Trophoblast cell (in vitro differentiated cells and primary cell): ENCODE measurements around the gene FAM227B.

Source experiments
- DNase-seq, 2 donors: peaks; one replicate each; pipeline ENCODE4 v3.0.0-alpha.2; 2016
- H2AFZ ChIP-seq: 2 replicates; pipeline ENCODE4 v1.6.1; 2013; ENCODE audit warnings: low read length, moderate library complexity, mild to moderate bottlenecking; ENCODE audit not compliant: insufficient read depth, poor library complexity
- H2AK5ac ChIP-seq: 2 replicates; pipeline ENCODE4 v1.6.1; 2013; ENCODE audit warnings: mild to moderate bottlenecking, low read length
- H2BK120ac ChIP-seq: 2 replicates; pipeline ENCODE4 v1.6.1; 2013; ENCODE audit warnings: low read length, mild to moderate bottlenecking, moderate library complexity; ENCODE audit not compliant: insufficient read depth, poor library complexity
- H2BK12ac ChIP-seq: 2 replicates; pipeline ENCODE4 v1.6.1; 2013; ENCODE audit warnings: mild to moderate bottlenecking, low read length, moderate library complexity
- H2BK5ac ChIP-seq: 2 replicates; pipeline ENCODE4 v1.6.1; 2013; ENCODE audit warnings: low read length, low read depth, moderate library complexity, mild to moderate bottlenecking; ENCODE audit not compliant: poor library complexity
- H3K14ac ChIP-seq: 2 replicates; pipeline ENCODE4 v1.6.1; 2013; ENCODE audit warnings: mild to moderate bottlenecking, low read length
- H3K18ac ChIP-seq: 2 replicates; pipeline ENCODE4 v1.6.1; 2013; ENCODE audit warnings: mild to moderate bottlenecking, low read length
- H3K23ac ChIP-seq: 2 replicates; pipeline ENCODE4 v1.6.1; 2013; ENCODE audit warnings: low read length
- H3K27ac ChIP-seq: 2 replicates; pipeline ENCODE4 v1.5.1; 2013; ENCODE audit warnings: low read depth, mild to moderate bottlenecking, inconsistent platforms, low read length, moderate library complexity
- H3K27me3 ChIP-seq: 2 replicates; pipeline ENCODE4 v1.6.1; 2013; ENCODE audit warnings: inconsistent platforms, mild to moderate bottlenecking, low read length, moderate library complexity; ENCODE audit not compliant: insufficient read depth
- H3K36me3 ChIP-seq, 2 experiments: 1 replicate in 1 of 2; 2 replicates in 1 of 2; pipeline ENCODE4 v1.6.1; 2013; ENCODE audit warnings: low read length in 2 of 2, mild to moderate bottlenecking in 2 of 2, moderate library complexity in 1 of 2; ENCODE audit not compliant: insufficient read depth in 2 of 2, control insufficient read depth in 1 of 2
- H3K4ac ChIP-seq: 2 replicates; pipeline ENCODE4 v1.6.1; 2013; ENCODE audit warnings: low read depth, mild to moderate bottlenecking, low read length, moderate library complexity
- H3K4me1 ChIP-seq, 2 experiments: 1 replicate in 1 of 2; 2 replicates in 1 of 2; pipeline ENCODE4 v1.6.1; 2013; ENCODE audit warnings: low read length in 2 of 2, mild to moderate bottlenecking in 2 of 2, moderate library complexity in 1 of 2; ENCODE audit not compliant: insufficient read depth in 2 of 2, control insufficient read depth in 1 of 2
- H3K4me2 ChIP-seq: 2 replicates; pipeline ENCODE4 v1.6.1; 2013; ENCODE audit warnings: inconsistent platforms, mild to moderate bottlenecking, low read length, moderate library complexity
- H3K4me3 ChIP-seq: 2 replicates; pipeline ENCODE4 v1.5.1; 2013; ENCODE audit warnings: mild to moderate bottlenecking, low read depth, low read length, inconsistent platforms
- H3K79me1 ChIP-seq: one replicate; pipeline ENCODE4 v1.6.1; 2013; ENCODE audit warnings: low read length
- H3K79me2 ChIP-seq: 2 replicates; pipeline ENCODE4 v1.6.1; 2013; ENCODE audit warnings: low read length, mild to moderate bottlenecking; ENCODE audit not compliant: control insufficient read depth, insufficient read depth, poor library complexity
- H3K9ac ChIP-seq: 2 replicates; pipeline ENCODE4 v1.6.1; 2013; ENCODE audit warnings: mild to moderate bottlenecking, low read length
- H3K9me3 ChIP-seq: 2 replicates; pipeline ENCODE4 v1.6.1; 2013; ENCODE audit warnings: low read depth, mild to moderate bottlenecking, control low read depth, inconsistent platforms, low read length; ENCODE audit not compliant: insufficient read depth
- H4K12ac ChIP-seq: 2 replicates; pipeline ENCODE4 v1.6.1; 2013; ENCODE audit warnings: low read depth, mild to moderate bottlenecking, low read length, moderate library complexity
- H4K8ac ChIP-seq: 2 replicates; pipeline ENCODE4 v1.6.1; 2013; ENCODE audit warnings: low read depth, mild to moderate bottlenecking, low read length, moderate library complexity
- H4K91ac ChIP-seq: one replicate; pipeline ENCODE4 v1.6.1; 2013; ENCODE audit warnings: low read depth, mild to moderate bottlenecking, low read length, moderate library complexity
- WGBS: extraction: QIAGEN DNeasy Blood & Tissue Kit; methylation state at CpG from one replicate; pipeline ENCODE4 v1.1.7; 2013; ENCODE audit warnings: missing lambda C conversion rate; ENCODE audit not compliant: insufficient read length, insufficient coverage; ENCODE audit errors: extremely low coverage; 5-methylcytosine and 5-hydroxymethylcytosine counted together

The FAM227B gene

DNA sequence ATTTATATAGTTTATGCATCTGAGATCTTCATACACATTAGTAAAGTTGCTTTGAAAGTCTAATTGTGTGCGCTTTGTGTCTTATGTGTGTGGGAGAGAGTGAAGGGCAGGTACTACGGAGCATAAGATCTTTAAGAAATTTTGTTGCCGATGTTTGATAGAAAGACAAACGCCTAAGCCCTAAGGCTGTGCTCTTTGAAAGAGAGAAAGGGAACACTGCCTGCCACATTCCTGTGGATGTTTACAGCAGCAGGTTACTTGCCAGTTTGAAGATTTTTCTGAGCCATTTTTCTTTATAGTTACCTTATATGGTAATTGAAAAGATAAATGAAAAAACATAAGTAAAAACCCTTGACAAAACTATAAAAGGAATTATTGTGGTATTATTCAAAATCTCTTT lies 17.2 kb upstream of the FAM227B start:
- H4K8ac ChIP-seq, result no peak overlapping the region
- no peak overlapping the region for H2BK120ac ChIP-seq
- no peak overlapping the region for H3K27ac ChIP-seq
- no peak overlapping the region for H3K4ac ChIP-seq
- no peaks in the 10 kb centered on the region for H3K79me2 ChIP-seq
- no peak overlapping the region for H3K4me3 ChIP-seq
- H3K36me3 ChIP-seq, result peaks cover 4 to 9% of the 10 kb centered on the region in 2 experiments
- H3K27me3 ChIP-seq, result no peaks in the 10 kb centered on the region
- no peaks in the 10 kb centered on the region for H3K79me1 ChIP-seq
- no CpG with 5 or more reads among the region's 4 CpGs for WGBS
- H3K14ac ChIP-seq, result no peak overlapping the region
- H2BK5ac ChIP-seq, result no peak overlapping the region
- DNase-seq, result no peak
- H3K4me2 ChIP-seq, result peak overlapping the region; percentile 34
- no peak overlapping the region for H2BK12ac ChIP-seq
- H3K9ac ChIP-seq, result no peak overlapping the region
- no peak overlapping the region for H3K18ac ChIP-seq
- H4K12ac ChIP-seq, result no peak overlapping the region
- no peaks in the 10 kb centered on the region for H3K9me3 ChIP-seq
- no peak overlapping the region for H4K91ac ChIP-seq
- no peak overlapping the region for H3K23ac ChIP-seq
- no peak overlapping the region for H2AFZ ChIP-seq
- H3K4me1 ChIP-seq, result no peaks in the 10 kb centered on the region
- no peak overlapping the region for H2AK5ac ChIP-seq

DNA sequence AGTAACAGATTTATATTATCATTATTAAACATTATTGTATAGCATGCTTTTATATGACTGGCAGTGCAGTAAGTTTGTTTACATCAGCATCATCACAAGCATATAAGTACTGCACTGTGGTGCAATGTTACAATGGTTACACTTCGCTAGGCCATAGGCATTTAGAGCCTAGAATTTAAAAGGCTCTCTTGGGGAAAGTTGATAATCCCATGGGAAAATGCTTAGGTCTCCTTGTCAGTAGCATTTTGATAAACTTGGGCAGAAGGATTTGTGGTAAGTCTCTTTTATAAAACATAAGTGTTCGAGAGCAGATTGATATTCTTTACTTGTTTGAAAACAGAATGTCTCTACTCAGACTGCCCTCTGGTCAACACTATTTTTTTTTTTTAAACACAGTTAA lies 7.8 kb upstream of the FAM227B start:
- H2AK5ac ChIP-seq, result no peak overlapping the region
- DNase-seq, result no peak

DNA sequence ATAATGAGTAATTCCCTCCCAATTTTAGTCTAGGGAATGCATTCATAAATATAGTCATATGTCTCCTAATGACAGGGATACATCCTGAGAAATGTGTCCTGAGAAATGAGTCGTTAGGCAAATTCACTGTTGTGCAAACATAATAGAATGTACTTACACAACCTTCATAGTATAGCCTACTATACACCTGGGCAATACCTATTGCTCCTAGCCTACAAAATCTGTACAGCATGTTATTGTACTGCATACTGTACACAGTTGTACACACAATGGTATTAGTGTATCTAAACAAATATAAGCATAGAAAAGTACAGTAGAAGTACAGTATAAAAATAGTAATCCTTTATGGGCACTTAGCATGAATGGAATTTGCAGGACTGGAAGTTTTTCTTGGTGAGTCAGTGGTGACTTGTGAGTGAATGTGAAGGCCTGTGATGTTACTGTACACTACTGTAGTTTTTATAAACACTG lies 6.8 kb upstream of the FAM227B start:
- H3K36me3 ChIP-seq, result peaks cover 2 to 4% of the 10 kb centered on the region in 2 experiments
- no peaks in the 10 kb centered on the region for H3K4me1 ChIP-seq
- H2BK5ac ChIP-seq, result no peak overlapping the region
- DNase-seq, result peak; percentile 38 to 76
- H3K4me2 ChIP-seq, result no peak overlapping the region
- H3K4me3 ChIP-seq, result no peak overlapping the region
- H3K23ac ChIP-seq, result no peak overlapping the region
- H2BK120ac ChIP-seq, result no peak overlapping the region
- peak overlapping the region; percentile 62 for H3K27ac ChIP-seq
- H2AK5ac ChIP-seq, result no peak overlapping the region
- no peak overlapping the region for H3K4ac ChIP-seq
- no peak overlapping the region for H2BK12ac ChIP-seq
- no peak overlapping the region for H2AFZ ChIP-seq
- H3K9me3 ChIP-seq, result peaks cover 1% of the 10 kb centered on the region
- no peak overlapping the region for H3K14ac ChIP-seq
- WGBS, result no CpG with 5 or more reads among the region's 1 CpG
- no peak overlapping the region for H3K18ac ChIP-seq
- H3K79me2 ChIP-seq, result no peaks in the 10 kb centered on the region
- H3K27me3 ChIP-seq, result no peaks in the 10 kb centered on the region
- no peaks in the 10 kb centered on the region for H3K79me1 ChIP-seq
- H4K91ac ChIP-seq, result no peak overlapping the region
- H4K12ac ChIP-seq, result no peak overlapping the region
- no peak overlapping the region for H4K8ac ChIP-seq
- H3K9ac ChIP-seq, result no peak overlapping the region

More for the DNA sequence above, 7.8 kb upstream of the FAM227B start:
- H3K4me1 ChIP-seq, result no peaks in the 10 kb centered on the region
- no peak overlapping the region for H3K14ac ChIP-seq
- no peaks in the 10 kb centered on the region for H3K79me2 ChIP-seq
- no peak overlapping the region for H3K9ac ChIP-seq
- no peak overlapping the region for H3K23ac ChIP-seq
- peaks cover 4% of the 10 kb centered on the region in 2 experiments for H3K36me3 ChIP-seq
- H2BK120ac ChIP-seq, result no peak overlapping the region
- no peak overlapping the region for H4K91ac ChIP-seq
- no peak overlapping the region for H2BK5ac ChIP-seq
- H2AFZ ChIP-seq, result no peak overlapping the region
- H3K9me3 ChIP-seq, result peaks cover 1% of the 10 kb centered on the region
- no peak overlapping the region for H4K12ac ChIP-seq
- H2BK12ac ChIP-seq, result no peak overlapping the region
- H3K27me3 ChIP-seq, result no peaks in the 10 kb centered on the region
- WGBS, result no CpG with 5 or more reads among the region's 2 CpGs
- H3K79me1 ChIP-seq, result no peaks in the 10 kb centered on the region
- H3K4me3 ChIP-seq, result no peak overlapping the region
- H3K27ac ChIP-seq, result no peak overlapping the region
- no peak overlapping the region for H4K8ac ChIP-seq
- no peak overlapping the region for H3K18ac ChIP-seq
- H3K4ac ChIP-seq, result no peak overlapping the region
- H3K4me2 ChIP-seq, result no peak overlapping the region

DNA sequence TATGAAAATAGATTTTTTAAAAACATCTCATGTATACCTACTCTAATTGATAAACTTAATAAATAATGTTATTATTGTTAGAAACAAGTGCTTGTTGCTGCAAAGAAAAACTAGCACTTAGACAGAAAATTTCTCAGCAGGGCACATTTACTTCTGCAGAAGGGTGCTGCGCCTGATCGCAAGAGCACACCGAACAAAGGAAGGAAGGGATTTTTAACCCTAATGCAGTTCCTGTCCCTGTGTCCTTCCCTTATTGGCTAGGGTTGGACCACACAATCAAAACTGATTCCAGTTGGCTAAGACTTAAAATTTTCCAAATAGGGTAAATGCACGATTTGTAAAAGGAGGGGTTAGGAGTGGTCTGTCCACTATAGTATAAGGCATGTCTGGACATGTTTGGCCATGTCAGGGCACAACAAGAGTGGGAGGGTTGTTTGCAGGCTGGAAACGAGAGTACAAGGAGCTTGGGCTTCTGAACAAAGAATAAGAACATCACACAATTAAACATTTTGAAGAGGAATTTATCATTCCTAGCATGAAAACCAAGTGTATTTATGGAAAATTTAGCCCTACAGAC lies 4.9 kb upstream of the FAM227B start:
- no CpG with 5 or more reads among the region's 5 CpGs for WGBS
- no peak overlapping the region for H2BK5ac ChIP-seq

More for the DNA sequence above, 4.9 kb upstream of the FAM227B start:
- no peak for DNase-seq
- Histone ChIP-seq H3K4me3 (no peak overlapping the region), H2BK12ac (no peak overlapping the region), H2BK120ac (no peak overlapping the region), H4K91ac (no peak overlapping the region), H4K12ac (no peak overlapping the region), H3K23ac (no peak overlapping the region), H2AK5ac (no peak overlapping the region), H3K9me3 (peaks cover 1% of the 10 kb centered on the region), H3K14ac (no peak overlapping the region), H3K18ac (no peak overlapping the region), H3K4me1 (peaks cover 0 to 3% of the 10 kb centered on the region in 2 experiments), H3K4ac (no peak overlapping the region), H3K27ac (no peak overlapping the region), H3K27me3 (no peaks in the 10 kb centered on the region), H3K79me2 (peaks cover 2% of the 10 kb centered on the region), H3K79me1 (peaks cover 3% of the 10 kb centered on the region), H3K36me3 (peaks cover 2 to 4% of the 10 kb centered on the region in 2 experiments), H4K8ac (no peak overlapping the region), H2AFZ (no peak overlapping the region), H3K9ac (no peak overlapping the region), H3K4me2 (no peak overlapping the region)
